Measurements from ENCODE around the gene NID2. TPM values are rescaled to one million over a fixed set of nuclear protein-coding genes. Genes with fewer than 3 reads are reported as not detected.

NID2 gene
- total RNA-seq, 1 experiment from 2014 or later = 0.49 TPM

DNA sequence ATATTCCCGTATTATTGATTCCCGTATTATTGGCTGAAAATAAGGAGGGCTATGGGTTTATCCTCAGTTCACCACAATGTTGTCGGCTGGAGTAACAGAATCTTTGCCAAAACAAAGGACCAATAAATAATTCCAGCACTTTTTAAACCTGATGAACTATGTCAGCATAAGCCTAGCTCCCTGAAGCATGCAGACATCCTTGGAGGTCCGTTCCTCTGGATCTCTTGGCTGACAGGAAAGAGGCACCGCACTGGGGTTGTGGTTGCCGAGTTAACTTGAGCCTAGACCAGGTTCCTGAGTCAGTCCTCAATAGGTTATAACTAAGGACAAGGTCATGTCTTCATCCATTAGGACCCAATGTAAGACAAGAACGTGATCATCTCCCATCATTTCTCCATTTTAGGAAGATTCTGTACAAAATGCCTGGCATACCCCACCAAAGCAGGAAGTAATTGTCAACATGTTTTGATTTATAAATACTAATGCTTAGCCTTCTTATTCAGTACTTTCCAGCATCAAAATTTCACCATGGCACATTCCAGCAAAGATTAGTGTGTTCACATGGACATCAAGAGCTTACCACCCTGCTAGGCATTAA, 36.6 kb downstream of the NID2 start:
- DNase-seq = no peak
- no peaks in the 10 kb centered on the region; the same call in 1 of the 2 replicates for H3K4me1 ChIP-seq
- H3K9me3 ChIP-seq (replicated peaks) = no peaks in the 10 kb centered on the region
- no peaks in the 10 kb centered on the region for H3K27me3 ChIP-seq
- H3K27ac ChIP-seq = no peak overlapping the region
- no peak overlapping the region for H3K4me3 ChIP-seq
- no peaks in the 10 kb centered on the region for H3K36me3 ChIP-seq

GRCh38 chr14:52031781-52032180, 37.1 kb downstream of the NID2 start:
- Histone ChIP-seq H3K9me3 (replicated peaks) (no peaks in the 10 kb centered on the region), H3K27ac (no peak overlapping the region), H3K27me3 (no peaks in the 10 kb centered on the region), H3K36me3 (no peaks in the 10 kb centered on the region), H3K4me1 (no peaks in the 10 kb centered on the region; the same call in 1 of the 2 replicates), H3K4me3 (no peak overlapping the region)
- DNase-seq = no peak

DNA sequence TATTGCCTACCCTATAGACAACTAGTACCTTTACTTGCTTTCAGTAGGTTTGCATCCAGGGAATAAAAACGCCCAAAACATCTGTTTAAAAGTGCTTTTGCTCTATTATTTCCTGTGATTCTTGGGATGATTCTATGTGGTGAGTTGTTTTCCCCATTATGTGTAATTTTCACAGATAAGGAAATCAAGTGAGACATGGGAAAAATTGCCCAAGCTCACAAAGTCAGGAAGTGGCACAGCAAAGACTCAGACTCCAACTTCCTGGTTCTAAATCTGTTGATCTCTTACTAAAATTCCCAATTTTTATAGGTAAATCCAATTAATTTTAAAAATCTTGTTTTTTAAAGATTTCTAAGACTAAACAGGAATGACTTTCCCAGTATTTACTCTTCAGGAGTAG, 39.0 kb downstream of the NID2 start:
- Histone ChIP-seq H3K4me1 (no peaks in the 10 kb centered on the region; the same call in 1 of the 2 replicates), H3K36me3 (no peaks in the 10 kb centered on the region), H3K27me3 (no peaks in the 10 kb centered on the region), H3K27ac (no peak overlapping the region), H3K4me3 (no peak overlapping the region), H3K9me3 (replicated peaks) (no peaks in the 10 kb centered on the region)
- DNase-seq = no peak

GRCh38 chr14:52026901-52027300, 42.0 kb downstream of the NID2 start:
- H3K27ac ChIP-seq = no peak overlapping the region
- H3K4me1 ChIP-seq = no peaks in the 10 kb centered on the region
- no peaks in the 10 kb centered on the region for H3K27me3 ChIP-seq
- no peaks in the 10 kb centered on the region for H3K36me3 ChIP-seq
- no peaks in the 10 kb centered on the region for H3K9me3 ChIP-seq (replicated peaks)
- H3K4me3 ChIP-seq = no peak overlapping the region
- DNase-seq = no peak

- no peaks in the 10 kb centered on the region for H3K9me3 ChIP-seq (replicated peaks)
- H3K27ac ChIP-seq = no peak overlapping the region
- H3K4me1 ChIP-seq = no peaks in the 10 kb centered on the region
- H3K36me3 ChIP-seq = no peaks in the 10 kb centered on the region
- DNase-seq = no peak
- no peak overlapping the region for H3K4me3 ChIP-seq
- H3K27me3 ChIP-seq = no peaks in the 10 kb centered on the region
Measured at GRCh38 chr14:52026017-52026660, 42.7 kb downstream of the NID2 start.

DNA sequence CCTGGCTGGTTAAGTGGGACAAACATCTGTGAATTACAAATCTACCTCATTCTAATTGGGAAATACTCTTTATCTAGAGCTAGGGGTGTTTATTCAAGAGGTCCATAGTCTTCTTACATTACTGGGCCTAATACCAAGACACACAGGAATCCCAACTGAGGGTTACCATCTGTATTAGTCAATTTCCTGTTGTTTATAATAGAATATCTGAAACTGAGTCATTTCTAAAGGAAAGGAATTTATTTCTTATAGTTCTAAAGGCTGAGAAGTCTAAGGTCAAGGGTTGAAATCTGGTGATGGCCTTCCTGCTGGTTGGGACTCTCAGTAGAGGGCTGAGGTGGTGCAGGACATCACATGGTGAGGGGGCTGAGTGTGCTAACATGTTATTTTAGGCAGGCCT, 43.5 kb downstream of the NID2 start:
- Histone ChIP-seq H3K27me3 (no peaks in the 10 kb centered on the region), H3K36me3 (no peaks in the 10 kb centered on the region), H3K9me3 (replicated peaks) (no peaks in the 10 kb centered on the region), H3K4me1 (no peaks in the 10 kb centered on the region), H3K4me3 (no peak overlapping the region), H3K27ac (no peak overlapping the region)
- DNase-seq = no peak

DNA sequence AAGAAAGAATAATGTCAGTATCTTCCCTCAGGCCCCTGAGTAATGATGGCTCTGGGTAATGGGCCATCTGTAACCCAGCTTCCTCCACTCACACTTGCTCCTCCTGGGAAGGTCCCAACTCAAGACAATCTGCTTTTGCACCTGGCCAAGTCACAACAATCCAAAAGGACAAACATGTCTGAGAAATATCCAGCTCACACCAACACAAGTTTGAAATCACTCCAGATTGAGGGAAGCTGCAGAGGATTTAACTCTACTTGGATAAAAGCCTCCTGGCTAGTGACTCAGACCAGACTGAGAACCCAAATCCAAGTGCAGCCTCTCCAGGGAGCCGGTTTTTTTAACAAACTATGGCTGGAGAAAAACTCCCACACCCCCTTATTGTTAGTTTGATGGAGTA, 45.3 kb downstream of the NID2 start:
- Histone ChIP-seq H3K27me3 (no peaks in the 10 kb centered on the region), H3K36me3 (no peaks in the 10 kb centered on the region), H3K27ac (no peak overlapping the region), H3K4me1 (no peaks in the 10 kb centered on the region), H3K4me3 (no peak overlapping the region), H3K9me3 (replicated peaks) (no peaks in the 10 kb centered on the region)
- no peak for DNase-seq

- Histone ChIP-seq H3K4me1 (no peaks in the 10 kb centered on the region), H3K27me3 (no peaks in the 10 kb centered on the region), H3K9me3 (replicated peaks) (no peaks in the 10 kb centered on the region), H3K4me3 (no peak overlapping the region), H3K27ac (no peak overlapping the region), H3K36me3 (no peaks in the 10 kb centered on the region)
- no peak for DNase-seq
Measured at GRCh38 chr14:52021957-52022600, 46.8 kb downstream of the NID2 start.

- Histone ChIP-seq H3K27ac (no peak overlapping the region), H3K4me3 (no peak overlapping the region), H3K9me3 (replicated peaks) (no peaks in the 10 kb centered on the region), H3K27me3 (no peaks in the 10 kb centered on the region; the same call in 1 of the 2 replicates), H3K4me1 (no peaks in the 10 kb centered on the region), H3K36me3 (no peaks in the 10 kb centered on the region)
- no peak for DNase-seq
Measured at GRCh38 chr14:52020866-52021717, 47.8 kb downstream of the NID2 start.

- no peak overlapping the region for H3K27ac ChIP-seq
- no peaks in the 10 kb centered on the region for H3K9me3 ChIP-seq (replicated peaks)
- no peaks in the 10 kb centered on the region; the same call in 1 of the 2 replicates for H3K27me3 ChIP-seq
- H3K4me1 ChIP-seq = no peaks in the 10 kb centered on the region
- no peak overlapping the region for H3K4me3 ChIP-seq
- no peak for DNase-seq
- no peaks in the 10 kb centered on the region for H3K36me3 ChIP-seq
Measured at GRCh38 chr14:52020161-52020714, 48.6 kb downstream of the NID2 start.

GRCh38 chr14:52018970-52019369, 49.9 kb downstream of the NID2 start:
- H3K36me3 ChIP-seq = no peaks in the 10 kb centered on the region
- H3K27me3 ChIP-seq = no peaks in the 10 kb centered on the region; the same call in 1 of the 2 replicates
- H3K27ac ChIP-seq = no peak overlapping the region
- DNase-seq = no peak
- no peak overlapping the region for H3K4me3 ChIP-seq
- no peaks in the 10 kb centered on the region for H3K4me1 ChIP-seq
- H3K9me3 ChIP-seq (replicated peaks) = no peaks in the 10 kb centered on the region

DNA sequence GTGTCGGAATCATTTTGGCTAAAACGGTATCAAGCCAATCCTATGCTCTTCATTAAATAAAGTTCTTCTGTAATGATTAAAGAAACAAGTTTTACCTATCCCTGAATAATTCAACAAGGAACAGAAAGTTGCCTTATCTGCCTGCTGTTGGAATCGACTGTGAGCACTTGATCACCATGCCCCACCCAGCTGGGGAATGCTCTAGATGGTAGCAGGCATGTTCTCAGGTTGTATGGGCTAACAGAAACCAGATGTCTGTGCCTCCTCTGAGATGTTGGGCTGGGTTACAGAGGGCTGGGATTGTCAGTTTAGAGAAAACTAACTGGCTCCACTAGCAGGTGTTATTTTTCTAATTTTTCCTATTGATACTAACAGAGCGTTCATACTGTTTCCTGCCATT, 50.6 kb downstream of the NID2 start:
- H3K36me3 ChIP-seq = no peaks in the 10 kb centered on the region
- H3K27ac ChIP-seq = no peak overlapping the region

GRCh38 chr14:52015411-52016030, 53.3 kb downstream of the NID2 start:
- Histone ChIP-seq H3K4me3 (no peak overlapping the region), H3K27ac (no peak overlapping the region), H3K9me3 (replicated peaks) (no peaks in the 10 kb centered on the region), H3K4me1 (no peaks in the 10 kb centered on the region), H3K36me3 (no peaks in the 10 kb centered on the region), H3K27me3 (no peaks in the 10 kb centered on the region; the same call in 1 of the 2 replicates)
- peak in 1 of 2 experiments; percentile 24 for DNase-seq

More for the DNA sequence above, 50.6 kb downstream of the NID2 start:
- DNase-seq = no peak
- Histone ChIP-seq H3K4me3 (no peak overlapping the region), H3K27me3 (no peaks in the 10 kb centered on the region; the same call in 1 of the 2 replicates), H3K4me1 (no peaks in the 10 kb centered on the region), H3K9me3 (replicated peaks) (no peaks in the 10 kb centered on the region)

- Histone ChIP-seq H3K9me3 (replicated peaks) (no peaks in the 10 kb centered on the region), H3K27me3 (no peaks in the 10 kb centered on the region; the same call in 1 of the 2 replicates), H3K4me3 (no peak overlapping the region), H3K27ac (no peak overlapping the region), H3K4me1 (no peaks in the 10 kb centered on the region), H3K36me3 (peaks cover 6% of the 10 kb centered on the region)
- DNase-seq = no peak
Measured at GRCh38 chr14:52014601-52015267, 54.1 kb downstream of the NID2 start.
